Tibial nerve (tissue), 3 donors: ENCODE data around the gene PLAAT3.

Experiments
- CTCF ChIP-seq, 5 experiments: fragments of 200-600 bp in 3 of 5; fragments of 450-650 bp in 2 of 5; sonication (generic) in 3 of 5; IDR thresholded peaks; one replicate each; pipeline ENCODE4 v1.5.1; 2016 to 2019; ENCODE audit warnings: antibody characterized with exemption in 5 of 5, mild to moderate bottlenecking in 3 of 5, moderate library complexity in 2 of 5
- POLR2A ChIP-seq, 2 donors: fragments of 450-650 bp; IDR thresholded peaks; one replicate each; pipeline ENCODE4 v1.6.1; 2017; ENCODE audit warnings: antibody characterized with exemption in 2 of 2, mild to moderate bottlenecking in 2 of 2, moderate library complexity in 2 of 2

DNA sequence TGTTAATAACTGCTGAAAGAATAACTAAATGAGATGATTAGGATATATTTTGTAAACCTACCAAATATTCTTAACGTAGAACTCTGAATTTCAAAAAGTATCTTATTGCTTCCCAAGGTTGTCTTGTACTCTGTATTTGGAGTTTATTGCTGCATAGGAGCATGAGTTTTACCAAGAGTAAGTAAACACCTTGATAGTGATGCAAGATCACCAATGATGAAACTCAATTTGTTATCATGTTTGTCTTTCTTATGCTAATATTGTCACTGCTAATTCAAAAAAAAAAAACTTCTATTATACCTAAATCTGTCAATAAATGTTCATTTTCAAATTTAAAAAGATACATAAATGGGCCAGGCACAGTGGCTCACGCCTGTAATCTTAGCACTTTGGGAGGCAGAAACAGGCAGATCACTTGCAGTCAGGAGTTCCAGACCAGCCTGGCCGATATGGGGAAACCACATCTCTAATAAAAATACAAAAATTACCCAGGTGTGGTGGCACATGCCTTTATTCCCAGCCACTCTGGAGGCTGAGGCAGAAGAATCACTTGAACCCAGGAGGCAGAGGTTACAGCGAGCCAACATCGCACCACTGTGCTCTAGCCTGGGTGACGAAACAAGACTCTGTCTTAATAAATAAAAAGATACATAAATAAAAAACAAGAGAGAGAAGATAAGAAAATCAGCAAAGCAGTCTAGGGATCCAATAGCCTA lies 27.6 kb downstream of the PLAAT3 start:
- no peak for TF ChIP-seq CTCF (IDR thresholded peaks at IDR 0.05)
- TF ChIP-seq POLR2A (IDR thresholded peaks at IDR 0.05): no peak
